Tibial nerve (tissue), 4 donors: ENCODE results near the gene NKTR. TPM values are rescaled to one million over a fixed set of nuclear protein-coding genes. Genes with fewer than 3 reads are reported as not detected.
A peak's percentile ranks its signal among the peaks of the same experiment; 100 is the strongest.

Source experiments
- DNase-seq, 2 donors: peaks; one replicate each; pipeline ENCODE4 v3.0.0-alpha.2; 2019; ENCODE audit warnings: low spot score in 2 of 2
- H3K27ac ChIP-seq, 4 donors: fragments of 200-600 bp; sonication (generic) in 3 of 4; one replicate each; pipeline ENCODE4 v1.5.1; 2017 to 2019; ENCODE audit warnings: mild to moderate bottlenecking in 1 of 4
- H3K27me3 ChIP-seq, 2 donors: fragments of 200-600 bp; sonication (generic) in 1 of 2; one replicate each; pipeline versions ENCODE4 v1.5.1 to v1.6.0; 2017 to 2019
- H3K36me3 ChIP-seq, 3 donors: fragments of 200-600 bp; sonication (generic); one replicate each; pipeline ENCODE4 v1.5.1; 2018 to 2019
- H3K4me1 ChIP-seq, 4 donors: fragments of 200-600 bp; sonication (generic) in 3 of 4; one replicate each; pipeline ENCODE4 v1.5.1; 2017 to 2019
- H3K4me3 ChIP-seq, 4 donors: fragments of 200-600 bp; sonication (generic) in 3 of 4; one replicate each; pipeline ENCODE4 v1.5.1; 2017 to 2019; ENCODE audit warnings: mild to moderate bottlenecking in 1 of 4, moderate library complexity in 1 of 4
- H3K9me3 ChIP-seq, 4 donors: fragments of 200-600 bp; sonication (generic) in 3 of 4; one replicate each; pipeline ENCODE4 v1.5.1; 2017 to 2019
- EP300 ChIP-seq, 2 donors: sonication (generic); formaldehyde crosslinking; IDR thresholded peaks; one replicate each; pipeline ENCODE4 v1.6.1; 2017; ENCODE audit warnings: antibody characterized with exemption in 2 of 2, mild to moderate bottlenecking in 1 of 2
- POLR2A ChIP-seq, 2 donors: fragments of 450-650 bp; IDR thresholded peaks; one replicate each; pipeline ENCODE4 v1.6.1; 2017; ENCODE audit warnings: antibody characterized with exemption in 2 of 2, mild to moderate bottlenecking in 2 of 2, moderate library complexity in 2 of 2
- WGBS, 2 donors: methylation state at CpG; one replicate each; pipeline ENCODE4 v1.1.5; 2018; 5-methylcytosine and 5-hydroxymethylcytosine counted together
- total RNA-seq, 4 donors: library from RNA; depleted of rRNA; stranded (reverse); fragments of >200 nt; gene quantifications; one replicate each; pipeline ENCODE4 v1.1.0, GENCODE V29; 2016
- TF ChIP-seq, protein P1 (sequence below), 5 experiments: fragments of 200-600 bp in 3 of 5; fragments of 450-650 bp in 2 of 5; sonication (generic) in 3 of 5; IDR thresholded peaks; one replicate each; pipeline ENCODE4 v1.5.1; 2016 to 2019; ENCODE audit warnings: antibody characterized with exemption in 5 of 5, mild to moderate bottlenecking in 3 of 5, moderate library complexity in 2 of 5

Gene NKTR
- total RNA-seq, 4 donors from 2014 or later = 122 to 175 (median 146) TPM

DNA sequence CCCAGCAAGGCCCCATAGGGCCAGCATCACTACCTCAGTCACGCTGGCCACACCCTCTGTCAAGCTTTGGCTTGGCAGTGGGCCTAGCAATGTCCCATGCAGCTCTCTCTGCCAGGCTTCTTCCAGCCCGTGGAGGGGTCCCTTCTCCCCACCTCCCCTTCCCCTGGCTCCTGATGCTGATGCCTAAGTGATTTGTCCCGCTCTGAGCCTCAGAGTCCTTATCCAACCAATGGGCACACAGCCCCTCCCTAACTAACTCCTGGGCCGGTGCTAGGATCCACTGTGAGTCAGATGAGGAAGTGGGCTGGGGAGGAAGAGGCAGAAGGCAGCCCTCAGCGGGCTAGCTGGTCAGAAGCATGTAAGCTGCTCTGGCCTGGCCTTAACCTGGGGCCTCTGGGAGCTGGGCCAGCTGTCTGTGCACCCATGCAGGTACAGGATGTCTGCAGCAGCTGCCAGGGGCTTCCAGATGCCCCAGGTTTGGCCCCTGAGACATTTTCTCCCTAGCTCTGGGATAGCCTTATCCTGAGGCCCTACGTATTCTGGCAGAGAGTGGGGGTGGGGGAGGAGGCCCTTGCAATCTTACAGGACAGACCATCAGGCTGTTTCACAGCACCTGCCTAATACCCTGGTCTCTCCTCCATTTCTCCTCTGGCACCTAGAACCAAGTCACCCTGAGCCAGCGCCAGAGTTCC, 52.3 kb downstream of the NKTR start:
- peak; percentile 37 to 57 for DNase-seq
- peaks cover 0 to 86% (median 30%) of the 10 kb centered on the region in 4 donors for H3K4me1 ChIP-seq
- no peaks in the 10 kb centered on the region for H3K9me3 ChIP-seq
- TF ChIP-seq, protein P1, sequence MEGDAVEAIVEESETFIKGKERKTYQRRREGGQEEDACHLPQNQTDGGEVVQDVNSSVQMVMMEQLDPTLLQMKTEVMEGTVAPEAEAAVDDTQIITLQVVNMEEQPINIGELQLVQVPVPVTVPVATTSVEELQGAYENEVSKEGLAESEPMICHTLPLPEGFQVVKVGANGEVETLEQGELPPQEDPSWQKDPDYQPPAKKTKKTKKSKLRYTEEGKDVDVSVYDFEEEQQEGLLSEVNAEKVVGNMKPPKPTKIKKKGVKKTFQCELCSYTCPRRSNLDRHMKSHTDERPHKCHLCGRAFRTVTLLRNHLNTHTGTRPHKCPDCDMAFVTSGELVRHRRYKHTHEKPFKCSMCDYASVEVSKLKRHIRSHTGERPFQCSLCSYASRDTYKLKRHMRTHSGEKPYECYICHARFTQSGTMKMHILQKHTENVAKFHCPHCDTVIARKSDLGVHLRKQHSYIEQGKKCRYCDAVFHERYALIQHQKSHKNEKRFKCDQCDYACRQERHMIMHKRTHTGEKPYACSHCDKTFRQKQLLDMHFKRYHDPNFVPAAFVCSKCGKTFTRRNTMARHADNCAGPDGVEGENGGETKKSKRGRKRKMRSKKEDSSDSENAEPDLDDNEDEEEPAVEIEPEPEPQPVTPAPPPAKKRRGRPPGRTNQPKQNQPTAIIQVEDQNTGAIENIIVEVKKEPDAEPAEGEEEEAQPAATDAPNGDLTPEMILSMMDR (IDR thresholded peaks at IDR 0.05) = no peak
- TF ChIP-seq EP300 (IDR thresholded peaks at IDR 0.05) (peak in 1 of 2 donors; percentile 68), POLR2A (IDR thresholded peaks at IDR 0.05) (peak; percentile 70 to 73)
- peaks cover 0 to 15% (median 0%) of the 10 kb centered on the region in 3 donors for H3K36me3 ChIP-seq
- no peaks in the 10 kb centered on the region for H3K27me3 ChIP-seq
- H3K4me3 ChIP-seq = peak overlapping the region; percentile 72 to 88 (median 80)
- 18% methylated on average over 6 to 7 of the region's 7 CpGs for WGBS, 2 donors
- peak overlapping the region; percentile 85 to 98 (median 96) for H3K27ac ChIP-seq

DNA sequence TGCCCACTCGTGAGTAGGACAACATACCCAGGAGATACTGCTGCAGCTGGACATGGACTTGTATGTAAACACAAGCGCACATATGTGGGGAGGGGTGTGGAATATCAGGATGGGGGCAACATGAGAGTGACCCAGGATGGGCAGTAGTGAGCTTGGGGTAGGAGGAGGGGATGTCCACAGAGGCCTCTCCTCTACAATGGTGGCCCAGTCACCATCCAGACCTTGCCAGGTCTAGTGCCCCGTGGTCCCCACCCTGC, 52.7 kb downstream of the NKTR start:
- peak overlapping the region; percentile 72 to 88 (median 80) for H3K4me3 ChIP-seq
- H3K27me3 ChIP-seq = no peaks in the 10 kb centered on the region
- no peak for DNase-seq
- peak overlapping the region; percentile 85 to 98 (median 96) for H3K27ac ChIP-seq
- H3K4me1 ChIP-seq = peaks cover 0 to 85% (median 30%) of the 10 kb centered on the region in 4 donors
- no peaks in the 10 kb centered on the region for H3K9me3 ChIP-seq
- peaks cover 0 to 15% (median 0%) of the 10 kb centered on the region in 3 donors for H3K36me3 ChIP-seq
- 26 to 35% methylated on average over 3 of the region's 3 CpGs for WGBS, 2 donors
- TF ChIP-seq, protein P1 (IDR thresholded peaks at IDR 0.05) = no peak
- TF ChIP-seq EP300 (IDR thresholded peaks at IDR 0.05) = no peak
- no peak for TF ChIP-seq POLR2A (IDR thresholded peaks at IDR 0.05)

DNA sequence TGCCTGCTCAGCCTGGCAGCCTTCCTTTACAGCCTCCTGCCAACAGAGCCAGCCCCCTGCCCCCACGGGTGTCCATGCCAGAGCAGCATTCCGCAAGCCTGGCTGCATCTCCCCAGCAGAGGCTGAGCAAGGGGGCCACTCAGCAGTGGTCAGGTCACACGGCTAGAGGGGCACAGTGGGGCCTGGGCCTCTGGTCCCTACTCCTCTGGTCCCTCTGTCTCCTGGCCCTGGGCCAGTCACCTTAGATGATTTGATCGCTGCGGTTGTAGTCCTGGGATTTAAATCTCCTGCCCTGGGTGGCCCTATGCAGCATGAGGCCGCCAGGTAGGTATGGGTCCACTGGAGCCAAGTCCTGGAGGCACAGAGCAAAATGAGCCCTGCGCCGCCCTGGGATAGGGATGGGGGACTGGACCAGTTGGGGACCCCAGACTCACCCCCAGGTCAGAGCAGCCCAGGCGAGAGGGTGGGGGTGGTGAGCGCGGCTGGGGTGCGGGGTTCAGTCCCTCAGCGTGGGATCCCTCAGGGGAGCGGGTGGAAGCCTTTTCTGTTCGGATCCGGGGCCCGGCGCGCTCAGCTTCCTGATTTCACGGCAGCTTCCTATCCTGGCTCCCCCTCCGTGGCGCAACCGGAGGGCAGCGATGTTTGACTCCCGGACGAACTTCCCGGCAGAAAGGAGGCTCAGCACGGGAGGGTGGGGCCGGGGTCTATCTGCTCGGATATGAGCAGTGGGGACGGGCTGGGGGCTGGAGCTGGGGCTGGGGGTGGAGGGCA, 53.3 kb downstream of the NKTR start, which contains the start of gene ZBTB47:
TSS of gene ZBTB47 (plus strand) at position 138 of the 771 bp plus-strand sequence. CDS start 4,659 bp downstream, outside the sequence.
- TF ChIP-seq, protein P1 (IDR thresholded peaks at IDR 0.05) = peak in 1 of 5 experiments; percentile 9
- peak in 1 of 2 donors; percentile 8 for TF ChIP-seq EP300 (IDR thresholded peaks at IDR 0.05)
- no peak for TF ChIP-seq POLR2A (IDR thresholded peaks at IDR 0.05)
- Histone ChIP-seq H3K4me1 (peaks cover 0 to 85% (median 30%) of the 10 kb centered on the region in 4 donors), H3K27me3 (no peaks in the 10 kb centered on the region), H3K4me3 (peak within 1 kb of the TSS; percentile 72 to 98 (median 83)), H3K27ac (peak within 1 kb of the TSS; percentile 90 to 99 (median 96)), H3K36me3 (peaks cover 0 to 19% (median 0%) of the 10 kb centered on the region in 3 donors), H3K9me3 (no peaks in the 10 kb centered on the region)
- peak; percentile 40 to 64 for DNase-seq
- 2 to 4% methylated on average over 22 to 27 of the region's 31 CpGs for WGBS, 2 donors

DNA sequence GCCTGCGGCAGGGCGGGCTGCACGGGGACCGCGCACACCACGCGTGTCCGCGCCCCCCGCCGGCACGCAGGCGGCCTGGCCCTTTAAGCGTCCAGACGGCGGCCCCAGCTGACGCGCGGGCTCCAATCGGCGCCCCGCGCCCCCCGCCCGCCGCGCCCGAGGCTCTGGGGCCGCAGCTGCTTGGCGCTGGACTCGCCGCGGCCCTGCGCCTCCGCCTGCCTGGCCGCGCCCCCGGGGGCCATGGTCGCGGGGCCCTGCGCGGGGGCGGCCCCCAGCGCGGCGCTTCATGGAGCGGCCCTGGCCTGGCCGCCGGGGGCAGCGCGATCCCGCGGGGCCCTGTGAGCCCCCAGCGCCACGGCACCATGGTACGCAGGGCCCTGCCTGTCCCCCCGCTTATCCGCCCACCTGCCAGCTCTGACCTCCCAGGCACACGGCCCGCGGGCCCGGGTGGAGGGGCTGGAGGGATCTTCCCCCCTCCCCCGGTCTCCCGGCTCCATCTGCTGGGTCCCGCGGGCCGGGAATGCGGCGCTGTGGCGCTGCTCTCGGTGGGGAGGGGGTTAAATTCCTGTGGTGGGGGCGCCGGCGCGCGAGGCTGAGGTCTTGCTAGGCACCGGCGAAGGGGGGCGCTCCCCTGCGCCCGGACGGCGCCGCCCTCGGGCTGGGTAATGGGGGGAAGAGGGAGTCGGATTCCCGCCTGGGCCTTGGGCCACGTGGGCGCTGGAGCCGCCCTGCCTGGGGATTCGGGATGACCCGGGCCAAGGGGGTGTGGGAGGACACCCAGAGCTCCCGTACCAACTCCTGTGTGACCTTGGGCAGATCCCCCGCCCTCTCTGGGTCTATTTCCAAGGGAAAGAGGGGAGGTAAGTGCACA, 54.1 kb downstream of the NKTR start:
- Histone ChIP-seq H3K4me3 (peak overlapping the region; percentile 72 to 98 (median 83)), H3K27me3 (no peaks in the 10 kb centered on the region), H3K4me1 (peaks cover 0 to 84% (median 30%) of the 10 kb centered on the region in 4 donors), H3K9me3 (no peaks in the 10 kb centered on the region), H3K36me3 (peaks cover 0 to 21% (median 0%) of the 10 kb centered on the region in 3 donors), H3K27ac (peak overlapping the region; percentile 90 to 99 (median 96))
- TF ChIP-seq, protein P1 (IDR thresholded peaks at IDR 0.05) = peak in 4 of 5 experiments; percentile 9 to 25 (median 18)
- TF ChIP-seq EP300 (IDR thresholded peaks at IDR 0.05) (peak in 1 of 2 donors; percentile 40), POLR2A (IDR thresholded peaks at IDR 0.05) (peak; percentile 31 to 58)
- WGBS, 2 donors = 0% methylated on average over 7 to 45 of the region's 94 CpGs
- no peak for DNase-seq
